Lung microvascular endothelial cell (primary cell): ENCODE data around the gene IL18RAP. TPM values are rescaled to one million over a fixed set of nuclear protein-coding genes. Genes with fewer than 3 reads are reported as not detected.

ENCODE experiments used
- DNase-seq, 2 donors: peaks; one replicate each; pipeline versions ENCODE4 v3.0.0 to v3.0.0-alpha.2; 2010; ENCODE audit warnings: low read depth in 2 of 2
- total RNA-seq: library from RNA; depleted of rRNA; stranded (reverse); fragments of >200 nt; gene quantifications from 2 replicates; pipeline ENCODE4 v1.2.1, GENCODE V29; 2014

IL18RAP gene
- total RNA-seq, 1 donor from 2014 or later, result not detected

- no peak for DNase-seq
These were observed 32.2 kb downstream of the IL18RAP start for GRCh38 chr2:102455061-102455670.

- DNase-seq, result no peak
These were observed 37.5 kb downstream of the IL18RAP start for GRCh38 chr2:102460467-102460866.

GRCh38 chr2:102461188-102461587, 38.2 kb downstream of the IL18RAP start:
- no peak for DNase-seq

- no peak for DNase-seq
These were observed 40.2 kb downstream of the IL18RAP start for GRCh38 chr2:102463160-102463559.

- no peak for DNase-seq
These were observed 47.2 kb downstream of the IL18RAP start for GRCh38 chr2:102470168-102470567.

- DNase-seq, result peak; percentile 54 to 65
These were observed 50.1 kb downstream of the IL18RAP start, which contains the start of gene SLC9A4 for GRCh38 chr2:102473020-102473419. TSS of gene SLC9A4 (plus strand) at chr2:102473226. CDS start at chr2:102473760, 534 bp downstream.

- no peak for DNase-seq
These were observed 50.7 kb downstream of the IL18RAP start for GRCh38 chr2:102473631-102474030.

- no peak for DNase-seq
These were observed 51.8 kb downstream of the IL18RAP start for GRCh38 chr2:102474785-102475184.

GRCh38 chr2:102478686-102479470, 55.9 kb downstream of the IL18RAP start:
- DNase-seq, result no peak

GRCh38 chr2:102480285-102481195, 57.6 kb downstream of the IL18RAP start:
- no peak for DNase-seq

- no peak for DNase-seq
These were observed 59.0 kb downstream of the IL18RAP start for GRCh38 chr2:102481931-102482330.

GRCh38 chr2:102483086-102483485, 60.1 kb downstream of the IL18RAP start:
- no peak for DNase-seq

GRCh38 chr2:102484310-102485061, 61.5 kb downstream of the IL18RAP start:
- DNase-seq, result no peak

- no peak for DNase-seq
These were observed 62.3 kb downstream of the IL18RAP start for GRCh38 chr2:102485147-102485785.

GRCh38 chr2:102486941-102487702, 64.2 kb downstream of the IL18RAP start:
- no peak for DNase-seq

- DNase-seq, result peak; percentile 6 to 41
These were observed 65.0 kb downstream of the IL18RAP start for GRCh38 chr2:102487761-102488462.

GRCh38 chr2:102489646-102490045, 66.7 kb downstream of the IL18RAP start:
- DNase-seq, result no peak

- DNase-seq, result no peak
These were observed 69.0 kb downstream of the IL18RAP start for GRCh38 chr2:102492006-102492405.

GRCh38 chr2:102494570-102494969, 71.6 kb downstream of the IL18RAP start:
- no peak for DNase-seq
